H9 (cell line): ENCODE results near the gene CCDC126. TPM values are rescaled to one million over a fixed set of nuclear protein-coding genes. Genes with fewer than 3 reads are reported as not detected.

Source experiments
- DNase-seq: peaks from one replicate; pipeline ENCODE4 v3.0.0-alpha.2; 2017
- H2AFZ ChIP-seq: one replicate; pipeline ENCODE4 v1.6.1; 2013; ENCODE audit warnings: mild to moderate bottlenecking, low read length, control low read depth, moderate library complexity
- H2AK5ac ChIP-seq: 2 replicates; pipeline ENCODE4 v1.6.1; 2013; ENCODE audit warnings: low read length, control low read depth, mixed read lengths; ENCODE audit not compliant: insufficient read length
- H2BK120ac ChIP-seq: one replicate; pipeline ENCODE4 v1.6.1; 2013; ENCODE audit warnings: low read depth, mild to moderate bottlenecking, low read length, control low read depth, inconsistent platforms; ENCODE audit not compliant: poor library complexity, severe bottlenecking
- H2BK12ac ChIP-seq: 2 replicates; pipeline ENCODE4 v1.6.1; 2013; ENCODE audit warnings: low read length, control low read depth, mixed read lengths, low read depth; ENCODE audit not compliant: insufficient read length
- H2BK15ac ChIP-seq: 2 replicates; pipeline ENCODE4 v1.6.1; 2013; ENCODE audit warnings: low read depth, low read length, control low read depth
- H2BK20ac ChIP-seq: one replicate; pipeline ENCODE4 v1.6.1; 2013; ENCODE audit warnings: low read depth, mild to moderate bottlenecking, low read length, control low read depth, inconsistent platforms; ENCODE audit not compliant: poor library complexity, severe bottlenecking
- H2BK5ac ChIP-seq: 2 replicates; pipeline ENCODE4 v1.6.1; 2013; ENCODE audit warnings: low read length, control low read depth, mixed read lengths; ENCODE audit not compliant: insufficient read length
- H3K14ac ChIP-seq: 2 replicates; pipeline ENCODE4 v1.6.1; 2013; ENCODE audit warnings: low read length, control low read depth; ENCODE audit not compliant: insufficient read depth
- H3K18ac ChIP-seq: 2 replicates; pipeline ENCODE4 v1.6.1; 2013; ENCODE audit warnings: low read depth, mild to moderate bottlenecking, mixed read lengths, low read length, control low read depth; ENCODE audit not compliant: insufficient read length
- H3K23ac ChIP-seq: 2 replicates; pipeline ENCODE4 v1.6.1; 2013; ENCODE audit warnings: low read length, control low read depth, mixed read lengths, low read depth; ENCODE audit not compliant: insufficient read length
- H3K23me2 ChIP-seq: 2 replicates; pipeline ENCODE4 v1.6.1; 2013; ENCODE audit warnings: low read depth, mild to moderate bottlenecking, mixed read lengths, low read length, control low read depth; ENCODE audit not compliant: insufficient read length, poor library complexity, severe bottlenecking
- H3K27ac ChIP-seq: 2 replicates; pipeline ENCODE4 v1.5.1; 2013; ENCODE audit warnings: low read length, control low read depth, mixed read lengths, low read depth; ENCODE audit not compliant: insufficient read length
- H3K27me3 ChIP-seq: 2 replicates; pipeline ENCODE4 v1.6.1; 2013; ENCODE audit warnings: low read length, control low read depth, inconsistent platforms; ENCODE audit not compliant: insufficient read depth
- H3K4ac ChIP-seq: 2 replicates; pipeline ENCODE4 v1.6.1; 2013; ENCODE audit warnings: low read depth, mild to moderate bottlenecking, control low read depth, inconsistent platforms, low read length, moderate library complexity
- H3K4me1 ChIP-seq: 2 replicates; pipeline ENCODE4 v1.6.1; 2013; ENCODE audit warnings: low read length, control low read depth, inconsistent platforms; ENCODE audit not compliant: insufficient read depth
- H3K4me2 ChIP-seq: 2 replicates; pipeline ENCODE4 v1.6.1; 2013; ENCODE audit warnings: low read length, control low read depth, mixed read lengths; ENCODE audit not compliant: insufficient read length, insufficient read depth
- H3K56ac ChIP-seq: 2 replicates; pipeline ENCODE4 v1.6.1; 2013; ENCODE audit warnings: low read depth, mild to moderate bottlenecking, mixed read lengths, low read length, control low read depth; ENCODE audit not compliant: insufficient read length
- H3K79me1 ChIP-seq: 2 replicates; pipeline ENCODE4 v1.6.1; 2013; ENCODE audit warnings: low read depth, mild to moderate bottlenecking, moderate library complexity, low read length, control low read depth, inconsistent platforms; ENCODE audit not compliant: insufficient read depth, poor library complexity, severe bottlenecking
- H3K79me2 ChIP-seq: 2 replicates; pipeline ENCODE4 v1.6.1; 2013; ENCODE audit warnings: low read length, control low read depth, inconsistent platforms; ENCODE audit not compliant: insufficient read depth
- H3K9ac ChIP-seq: 2 replicates; pipeline ENCODE4 v1.6.1; 2013; ENCODE audit warnings: low read length, control low read depth, mixed read lengths; ENCODE audit not compliant: insufficient read length; ENCODE audit errors: extremely low read depth
- H3K9me3 ChIP-seq: one replicate; pipeline ENCODE4 v1.6.1; 2013; ENCODE audit warnings: low read depth, low read length, inconsistent platforms; ENCODE audit not compliant: control insufficient read depth
- H3T11ph ChIP-seq: one replicate; pipeline ENCODE4 v1.6.1; 2013; ENCODE audit warnings: mild to moderate bottlenecking, low read length, control low read depth, inconsistent platforms
- H4K20me1 ChIP-seq: one replicate; pipeline ENCODE4 v1.6.1; 2013; ENCODE audit not compliant: control insufficient read depth, insufficient read length, insufficient read depth
- H4K5ac ChIP-seq: 2 replicates; pipeline ENCODE4 v1.6.1; 2013; ENCODE audit warnings: low read depth, mild to moderate bottlenecking, mixed read lengths, low read length, control low read depth; ENCODE audit not compliant: insufficient read length
- H4K8ac ChIP-seq: replicated peaks from 2 replicates; pipeline ENCODE4 v1.6.1; 2013; ENCODE audit warnings: low read length, control low read depth, mixed read lengths, low read depth; ENCODE audit not compliant: insufficient read length
- H4K91ac ChIP-seq: 2 replicates; pipeline ENCODE4 v1.6.1; 2013; ENCODE audit warnings: low read depth, mild to moderate bottlenecking, moderate library complexity, mixed read lengths, low read length, control low read depth; ENCODE audit not compliant: insufficient read length
- H3K27ac Mint-ChIP-seq, 3 experiments: 2 replicates in 2 of 3; 3 replicates in 1 of 3; pipeline ENCODE4 v1.8.0; 2020 to 2021; ENCODE audit warnings: mixed read lengths in 3 of 3, mild to moderate bottlenecking in 1 of 3, moderate library complexity in 1 of 3
- H3K27me3 Mint-ChIP-seq: 2 replicates; pipeline ENCODE4 v1.8.0; 2021; ENCODE audit warnings: low read depth, mild to moderate bottlenecking, moderate library complexity, mixed read lengths
- H3K36me3 Mint-ChIP-seq, 3 experiments: 2 replicates in 2 of 3; 3 replicates in 1 of 3; pipeline ENCODE4 v1.8.0; 2020 to 2021; ENCODE audit warnings: low read depth in 3 of 3, mixed read lengths in 3 of 3; ENCODE audit not compliant: insufficient read depth in 1 of 3
- H3K4me1 Mint-ChIP-seq, 2 experiments: 2 replicates each; pipeline ENCODE4 v1.8.0; 2020; ENCODE audit warnings: mixed read lengths in 2 of 2
- H3K4me3 Mint-ChIP-seq, 2 experiments: 2 replicates in 1 of 2; 3 replicates in 1 of 2; pipeline ENCODE4 v1.8.0; 2020 to 2021; ENCODE audit warnings: mild to moderate bottlenecking in 2 of 2, mixed read lengths in 2 of 2, moderate library complexity in 1 of 2
- H3K9me3 Mint-ChIP-seq, 2 experiments: 2 replicates in 1 of 2; 3 replicates in 1 of 2; pipeline ENCODE4 v1.8.0; 2020; ENCODE audit warnings: mild to moderate bottlenecking in 2 of 2, mixed read lengths in 2 of 2, moderate library complexity in 1 of 2
- CTCF ChIP-seq: fragments of 200-600 bp; sonication (generic); conservative IDR thresholded peaks from 3 replicates; pipeline ENCODE4 v1.8.0; 2021; ENCODE audit warnings: antibody characterized with exemption, mild to moderate bottlenecking
- WGBS: extraction: QIAGEN DNeasy Blood & Tissue Kit; methylation state at CpG from one replicate; pipeline ENCODE4 v1.1.7; 2013; ENCODE audit warnings: missing lambda C conversion rate, low lambda C conversion rate, mixed read lengths; ENCODE audit not compliant: insufficient read length; ENCODE audit errors: extremely low coverage; 5-methylcytosine and 5-hydroxymethylcytosine counted together
- total RNA-seq: library from RNA; stranded (reverse); gene quantifications from 2 replicates; pipeline ENCODE4 v1.2.1, GENCODE V29; 2021

CCDC126 gene
- total RNA-seq, 1 experiment from 2014 or later, result 4.0 TPM

DNA sequence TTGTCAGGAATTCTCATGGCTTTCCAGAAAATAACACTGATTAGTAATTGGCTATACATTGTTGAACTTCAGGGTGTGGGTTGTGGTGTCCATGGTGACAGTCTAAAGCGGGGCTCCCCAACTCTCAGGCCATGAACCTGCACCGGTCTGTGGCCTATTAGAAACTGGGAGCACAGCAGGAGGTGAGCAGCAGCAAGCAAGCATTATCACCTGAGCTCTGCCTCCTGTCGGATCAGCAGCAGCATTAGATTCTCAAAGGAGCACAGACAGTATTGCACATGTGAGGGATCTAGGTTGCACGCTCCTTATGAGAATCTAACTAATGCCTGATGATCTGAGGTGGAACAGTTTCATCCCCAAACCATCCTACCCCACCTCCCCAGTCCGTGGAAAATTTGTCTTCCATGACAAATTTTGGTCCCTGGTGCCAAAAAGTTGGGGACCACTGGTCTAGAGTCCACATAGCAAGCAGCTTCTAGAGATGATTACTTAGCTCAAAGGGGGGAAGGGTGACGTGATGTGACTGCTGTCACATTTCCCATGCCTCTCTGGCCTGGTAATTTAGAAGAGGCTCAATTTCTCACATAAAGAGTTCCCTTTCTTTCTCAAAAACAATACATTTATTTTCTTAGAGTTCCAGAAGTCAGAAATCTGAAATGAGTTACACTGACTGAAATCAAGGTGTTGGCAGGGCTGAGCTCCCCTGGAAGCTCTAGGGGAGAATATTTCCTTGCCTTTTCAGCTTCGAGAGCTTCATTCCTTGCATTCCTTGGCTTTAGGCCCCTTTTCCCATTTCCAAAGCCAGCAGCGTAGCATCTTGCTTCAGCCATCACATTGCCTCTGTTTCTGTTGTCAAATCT, 65.2 kb downstream of the CCDC126 start:
- H3K4ac ChIP-seq, result no peak overlapping the region; the same call in 1 of the 2 replicates
- no peak overlapping the region for H2BK120ac ChIP-seq
- peak; percentile 23; the same call in 1 of the 3 replicates for TF ChIP-seq CTCF
- H2BK12ac ChIP-seq, result no peak overlapping the region
- no peaks in the 10 kb centered on the region for H3K23me2 ChIP-seq
- H2AFZ ChIP-seq, result peak overlapping the region; percentile 23
- peak overlapping the region; percentile 68 to 89 (median 88); a peak in 6 of 7 replicates for H3K27ac Mint-ChIP-seq
- no peaks in the 10 kb centered on the region for H3K27me3 ChIP-seq
- no peak overlapping the region for H2BK20ac ChIP-seq
- H4K20me1 ChIP-seq, result no peaks in the 10 kb centered on the region
- H3K18ac ChIP-seq, result peak overlapping the region; percentile 1
- H3K27me3 Mint-ChIP-seq, result no peaks in the 10 kb centered on the region
- WGBS, result no CpG with 5 or more reads among the region's 8 CpGs
- no peak overlapping the region for H2AK5ac ChIP-seq
- no peaks in the 10 kb centered on the region for H3K79me2 ChIP-seq
- no peak overlapping the region; a peak in 1 of 5 replicates for H3K4me3 Mint-ChIP-seq
- H3K27ac ChIP-seq, result peak overlapping the region; percentile 79
- no peak overlapping the region for H4K8ac ChIP-seq
- H3K23ac ChIP-seq, result no peak overlapping the region
- DNase-seq, result peak; percentile 52
- H3K9me3 ChIP-seq, result no peaks in the 10 kb centered on the region
- peaks cover 7 to 13% (median 11%) of the 10 kb centered on the region in 3 experiments; a peak in 6 of 7 replicates for H3K36me3 Mint-ChIP-seq
- H3K4me2 ChIP-seq, result no peak overlapping the region
- peak overlapping the region; percentile 4; the same call in 1 of the 2 replicates for H3K14ac ChIP-seq
- no peaks in the 10 kb centered on the region for H3K79me1 ChIP-seq
- no peak overlapping the region for H4K91ac ChIP-seq
- H3K4me1 Mint-ChIP-seq, result peaks cover 31 to 32% of the 10 kb centered on the region in 2 experiments
- H3K9me3 Mint-ChIP-seq, result peaks cover 12 to 18% of the 10 kb centered on the region in 2 experiments
- peaks cover 7% of the 10 kb centered on the region; the same call in 1 of the 2 replicates for H3K4me1 ChIP-seq
- H2BK5ac ChIP-seq, result no peak overlapping the region
- H2BK15ac ChIP-seq, result no peak overlapping the region
- H3T11ph ChIP-seq, result no peak overlapping the region
- no peak overlapping the region for H3K9ac ChIP-seq
- H4K5ac ChIP-seq, result no peak overlapping the region
- H3K56ac ChIP-seq, result no peak overlapping the region
